HG03095 (cell line): ENCODE data around the gene OR10X1.

ENCODE experiments used
- ATAC-seq: cut with Tn5 transposase; IDR thresholded peaks from one replicate; pipeline ENCODE4 v1.9.1; 2021; ENCODE audit warnings: moderate library complexity; ENCODE audit not compliant: unreplicated experiment

The OR10X1 gene

GRCh38 chr1:158579733-158580132 lies at the start of gene OR10X1:
OR10X1 (minus strand) TSS chr1:158579899; CDS start chr1:158579899, 0 bp downstream.
- ATAC-seq = no peak

DNA sequence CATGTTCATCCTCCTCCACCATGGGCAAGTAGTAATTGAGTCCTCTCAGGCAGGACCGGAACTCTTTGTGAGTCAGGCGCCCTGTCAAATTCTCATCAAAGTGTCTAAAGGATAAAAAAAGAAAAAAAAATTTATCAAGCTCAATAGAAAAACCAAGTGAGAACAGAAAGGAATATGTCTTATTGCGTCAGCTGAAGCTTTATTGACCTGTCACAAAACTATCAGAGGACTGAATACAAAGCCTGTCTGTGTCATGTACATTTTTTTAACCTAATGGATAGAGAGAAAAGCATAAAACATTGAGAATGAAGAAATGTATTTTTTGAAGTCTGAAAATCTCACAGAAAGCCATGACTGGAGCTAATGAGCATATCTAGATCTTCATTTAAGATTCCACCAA lies 34.1 kb upstream of the OR10X1 start:
- no peak for ATAC-seq

DNA sequence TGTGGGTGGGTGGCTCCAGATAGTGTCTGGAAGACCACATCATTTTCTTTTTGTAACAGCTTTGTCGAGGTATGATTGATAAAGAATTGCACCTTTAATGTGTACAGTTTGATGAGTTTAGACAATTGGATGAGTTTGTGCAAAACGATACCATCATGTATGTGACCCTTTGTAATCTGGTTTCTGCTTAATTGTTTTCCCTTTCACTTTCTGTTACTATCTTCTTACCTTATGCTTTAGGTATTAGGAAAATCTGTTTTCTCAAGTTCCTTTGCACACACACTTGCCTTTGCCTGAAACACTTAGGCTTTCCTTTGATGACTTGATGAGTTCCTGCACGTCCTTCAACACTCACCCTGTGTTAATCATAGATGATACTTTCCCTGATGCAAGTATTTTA lies 32.2 kb upstream of the OR10X1 start:
- no peak for ATAC-seq

DNA sequence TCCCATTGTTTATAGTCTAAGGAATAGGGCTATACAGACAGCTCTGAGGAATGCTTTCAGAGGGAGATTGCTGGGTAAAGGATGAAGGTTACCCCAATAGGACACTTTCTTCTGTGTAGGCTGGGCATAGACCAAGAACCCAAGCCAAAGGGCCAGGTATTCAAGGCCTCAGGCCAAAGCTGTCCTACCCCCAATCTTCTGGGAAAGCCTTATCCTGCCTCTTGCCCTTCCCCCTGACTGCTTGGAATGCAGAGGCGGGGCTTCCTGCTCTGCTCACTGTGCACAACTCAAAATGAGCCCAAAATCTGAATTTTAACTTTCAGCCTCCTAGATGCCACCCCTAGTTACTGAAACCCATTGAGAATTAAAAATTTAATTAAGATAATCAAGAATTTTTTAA lies 27.6 kb upstream of the OR10X1 start:
- no peak for ATAC-seq

DNA sequence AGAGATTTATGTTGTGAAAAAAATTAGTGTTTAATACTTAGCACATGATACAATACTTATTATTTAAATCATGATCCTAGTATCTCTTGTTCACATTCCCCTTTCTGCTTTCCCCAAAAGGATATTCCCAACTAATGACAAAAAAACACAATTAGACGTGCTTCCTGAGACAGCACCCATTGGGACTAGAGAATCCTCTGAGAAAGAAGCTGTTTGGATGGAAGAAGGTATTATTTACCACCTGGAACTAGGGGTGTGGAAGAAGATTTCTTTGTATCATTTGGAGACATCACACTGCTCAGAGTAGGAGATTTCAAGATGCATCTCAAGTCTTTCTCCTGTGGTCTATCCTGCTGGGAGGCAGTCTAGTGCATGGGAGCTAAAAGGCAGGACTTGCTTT lies 25.3 kb upstream of the OR10X1 start, which contains the start of gene OR10Z1:
TSS of gene OR10Z1 (plus strand) at position 301 of the 400 bp plus-strand sequence. CDS start 1,171 bp downstream, outside the sequence.
- ATAC-seq = no peak

- ATAC-seq = no peak
Measured at GRCh38 chr1:158600735-158601134, 21.0 kb upstream of the OR10X1 start.

GRCh38 chr1:158586942-158587341 lies 7.2 kb upstream of the OR10X1 start:
- ATAC-seq = no peak

DNA sequence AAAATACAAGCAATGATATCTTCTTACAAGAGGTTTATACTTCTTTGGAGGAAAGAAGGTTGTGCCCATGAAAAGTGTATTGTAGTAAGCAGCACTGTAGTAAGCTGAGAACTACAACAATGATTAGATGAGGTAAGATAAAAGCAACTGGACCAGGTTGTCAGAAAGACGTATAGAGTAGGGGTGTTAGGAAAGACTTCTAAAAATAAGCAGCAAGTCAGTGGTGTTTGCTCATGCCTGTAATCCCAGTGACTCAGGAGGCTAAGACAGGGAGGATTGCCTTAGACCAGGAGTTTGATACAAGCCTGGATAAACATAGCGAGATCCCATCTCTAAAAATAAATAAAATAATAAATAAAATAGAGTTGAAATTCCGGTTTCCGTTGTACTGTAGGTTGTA lies 4.3 kb upstream of the OR10X1 start:
- no peak for ATAC-seq

- no peak for ATAC-seq
Measured at GRCh38 chr1:158577561-158577960, 2.1 kb downstream of the OR10X1 start.

GRCh38 chr1:158572226-158572625 lies 7.5 kb downstream of the OR10X1 start:
- ATAC-seq = no peak

DNA sequence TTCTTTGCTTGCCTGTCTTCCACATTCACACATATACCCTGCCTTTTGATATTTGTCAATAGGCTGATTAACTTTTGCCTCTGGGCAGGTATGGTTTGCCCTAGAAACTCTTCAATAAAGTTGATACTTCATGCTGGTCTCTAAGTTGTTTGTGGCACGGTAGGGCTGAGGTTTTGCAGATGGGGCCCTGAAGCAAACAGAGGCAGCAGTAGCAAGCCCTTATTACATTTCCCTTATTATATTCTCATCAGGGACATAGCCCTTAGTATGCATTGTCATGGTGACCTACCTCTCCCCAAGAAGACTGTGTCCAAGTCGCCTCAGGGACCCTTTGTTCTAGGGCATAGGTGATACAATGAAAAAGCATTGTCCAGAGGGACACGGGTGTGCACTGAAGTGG lies 9.2 kb downstream of the OR10X1 start, which contains the start of gene OR6P1:
TSS of gene OR6P1 (minus strand) at position 101 of the 400 bp plus-strand sequence. CDS start 6,976 bp downstream, outside the sequence.
- ATAC-seq = no peak

DNA sequence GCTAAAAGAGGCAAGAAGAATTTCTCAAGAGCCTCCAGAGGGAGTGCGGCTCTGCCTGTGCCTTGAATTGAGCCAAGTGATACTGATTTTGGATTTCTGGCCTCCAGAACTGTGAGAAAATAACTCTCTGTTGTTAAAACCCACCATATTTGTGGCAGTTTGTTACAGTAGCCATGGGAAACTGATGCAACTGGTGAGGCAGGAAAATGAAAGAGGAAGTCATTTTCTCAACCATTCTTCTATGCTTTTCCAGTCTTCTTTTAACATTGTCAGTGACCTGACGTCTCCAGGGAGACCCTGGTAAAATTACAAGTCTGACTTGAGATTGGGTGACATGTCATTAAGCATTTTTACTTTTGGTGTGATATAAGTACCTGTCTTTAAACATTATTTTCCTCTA lies 15.1 kb downstream of the OR10X1 start:
- no peak for ATAC-seq

DNA sequence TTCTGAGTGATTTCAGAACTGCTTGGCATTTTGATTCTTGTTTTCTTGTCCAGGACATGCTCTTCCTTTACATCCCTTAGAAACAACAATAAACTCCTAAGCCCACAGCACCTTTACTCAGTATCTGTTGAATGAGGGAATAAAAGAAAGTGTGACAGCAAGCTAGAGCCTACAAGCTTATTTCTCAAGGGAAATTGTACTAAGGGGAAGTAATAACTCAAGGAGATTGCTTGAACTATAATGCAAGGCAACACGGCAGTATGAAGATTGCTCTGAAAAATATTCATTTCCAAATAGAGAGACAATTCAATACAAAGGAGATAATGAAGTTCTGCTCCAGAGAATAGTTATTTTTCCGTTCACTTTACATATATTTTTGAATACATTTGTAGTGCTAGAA lies 15.8 kb downstream of the OR10X1 start:
- no peak for ATAC-seq

DNA sequence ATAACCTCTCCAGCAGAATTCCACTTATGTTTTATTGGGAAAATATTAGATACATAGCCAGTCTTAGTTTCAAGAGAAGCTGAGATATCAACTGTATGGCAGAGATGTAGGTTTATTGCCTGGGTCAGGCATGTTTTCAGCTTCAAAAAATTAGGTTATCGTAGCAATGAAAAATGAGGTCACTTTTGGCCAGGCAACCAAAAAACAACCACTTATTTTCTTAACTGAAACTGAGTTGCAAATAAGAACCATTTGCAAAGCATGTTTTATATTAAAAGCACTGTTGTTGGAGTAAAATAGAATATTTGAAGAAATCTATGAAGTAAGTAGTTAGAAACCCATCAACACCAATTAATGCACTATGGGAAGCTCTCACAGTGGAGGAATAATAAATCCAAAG lies 20.0 kb downstream of the OR10X1 start:
- no peak for ATAC-seq

DNA sequence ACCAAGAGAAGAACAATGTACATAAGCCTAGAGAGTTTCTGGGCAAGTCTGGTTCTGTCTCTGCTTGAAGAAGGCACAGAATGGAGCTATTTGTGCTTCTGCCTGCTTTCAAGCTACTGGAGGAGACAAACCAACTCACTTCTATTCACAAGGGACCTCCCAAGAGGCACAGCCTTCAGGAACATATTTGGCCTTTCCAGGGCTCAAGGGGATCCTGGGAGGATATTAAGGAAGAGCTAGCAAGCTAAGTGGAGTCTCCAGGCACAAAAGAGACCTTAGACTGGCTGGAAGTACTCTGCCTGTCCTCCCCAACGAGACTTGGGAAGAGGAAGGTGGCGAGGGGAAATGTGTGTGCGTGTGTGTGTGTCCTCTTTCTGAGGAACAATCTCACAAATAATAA lies 25.3 kb downstream of the OR10X1 start, which contains the start of gene OR6Y1:
TSS of gene OR6Y1 (minus strand) at position 54 of the 400 bp plus-strand sequence. CDS start 6,300 bp downstream, outside the sequence.
- no peak for ATAC-seq

GRCh38 chr1:158552296-158552695 lies 27.4 kb downstream of the OR10X1 start:
- ATAC-seq = no peak

- ATAC-seq = no peak
Measured at GRCh38 chr1:158547533-158547932, 32.2 kb downstream of the OR10X1 start.

DNA sequence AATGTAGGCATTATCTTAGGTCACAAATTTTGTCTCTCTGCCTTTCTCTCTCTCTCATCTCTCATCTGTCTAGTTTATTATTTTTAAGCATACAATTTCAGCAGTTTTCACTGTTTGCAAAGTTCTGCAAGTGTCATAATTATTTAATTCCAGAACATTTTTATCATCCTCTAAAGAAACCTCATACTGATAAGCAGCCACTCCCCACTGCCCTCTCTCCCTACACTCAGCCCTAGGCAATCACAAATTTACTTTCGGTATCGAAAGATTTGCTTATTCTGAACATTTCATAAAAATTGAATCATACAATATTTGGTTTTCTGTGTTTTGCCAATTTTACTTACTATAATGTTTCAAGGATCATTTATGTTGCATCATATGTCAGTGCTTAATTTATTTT lies 42.1 kb downstream of the OR10X1 start:
- ATAC-seq = no peak

DNA sequence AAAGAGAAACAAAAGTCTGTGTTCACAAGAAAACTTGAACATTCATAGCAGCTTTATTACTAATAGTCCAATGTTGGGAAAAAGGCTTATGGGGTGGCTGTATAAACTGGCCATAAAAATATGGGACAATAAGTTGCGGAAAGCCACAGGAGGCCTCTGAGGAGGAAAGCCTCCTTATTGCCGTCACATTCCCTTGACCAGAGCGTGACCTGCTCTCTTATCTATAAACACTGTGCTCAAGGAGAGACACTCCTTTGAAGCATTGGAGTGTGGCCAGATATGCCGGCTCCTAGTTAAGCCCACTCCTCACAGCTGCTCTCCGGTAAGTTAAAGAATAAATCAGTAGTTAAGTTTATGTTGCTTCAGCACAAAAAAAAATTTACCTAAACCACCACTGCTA lies 45.2 kb downstream of the OR10X1 start:
- ATAC-seq = no peak
